ENCODE data around the gene FREY1. TPM values are rescaled to one million over a fixed set of nuclear protein-coding genes. Genes with fewer than 3 reads are reported as not detected.

The FREY1 gene
- total and polyA plus RNA-seq, 2 of the 4 experiments (the other 2 are of a cell fraction), result 0.21 TPM; not detected in 1

DNA sequence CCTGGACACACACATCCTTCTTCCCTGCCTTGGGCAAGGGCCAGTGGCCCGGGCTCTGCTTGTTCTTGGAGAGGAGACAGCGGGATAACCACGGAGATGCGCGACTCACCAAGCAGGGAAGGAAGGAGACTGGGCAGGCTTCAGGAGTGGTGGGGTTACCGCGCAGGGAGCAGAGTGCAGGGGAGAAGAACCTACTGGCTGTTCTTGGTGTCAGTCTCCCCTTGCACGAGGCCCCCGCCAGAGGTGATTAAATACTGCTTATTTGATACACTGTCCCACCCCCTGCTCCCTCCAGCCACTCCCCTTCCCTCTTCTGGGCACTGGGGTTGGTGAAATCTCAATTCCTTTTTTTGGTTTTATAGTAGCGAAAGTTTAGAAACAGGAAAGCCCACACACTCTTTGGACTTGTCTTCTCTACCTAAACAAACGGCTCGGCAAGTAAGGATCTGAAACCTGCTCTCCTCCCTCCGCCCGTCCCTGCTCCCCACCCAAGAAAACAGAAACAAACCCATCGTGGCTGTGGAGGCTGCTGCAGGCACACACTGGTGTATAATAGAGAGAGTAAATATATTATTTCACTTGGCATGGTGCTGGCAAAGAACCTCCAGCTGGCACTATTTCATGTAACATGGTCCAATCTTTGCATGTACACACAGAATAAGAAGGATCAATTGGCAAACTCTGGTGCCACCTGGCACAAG lies 26.2 kb upstream of the FREY1 start:
- in situ Hi-C loops (cut with MboI; ENCODE audit: low sequenced_read_pairs), result no loop called here
- no peak overlapping the region for H4K8ac ChIP-seq (ENCODE audit: low read depth in 2 of 2, low read length in 2 of 2)
- H3K14ac ChIP-seq (replicated peaks; ENCODE audit: low read depth, low read length), result no peak overlapping the region
- H2BK5ac ChIP-seq (ENCODE audit: low read depth, low read length, poor library complexity, severe bottlenecking), result no peak overlapping the region
- H3K4me1 ChIP-seq (ENCODE audit: control insufficient read depth, insufficient read depth, low read length), result no peaks in the 10 kb centered on the region; the same call in 1 of the 2 replicates
- H4K91ac ChIP-seq (ENCODE audit: insufficient read depth, low read depth, low read length), result no peak overlapping the region
- dilution Hi-C loops (cut with HindIII; ENCODE audit: low sequenced_read_pairs, unreplicated experiment), result no loop called here
- H2BK120ac ChIP-seq (ENCODE audit: low read depth, low read length), result no peak overlapping the region
- DNase-seq (peak; percentile 71), ATAC-seq (ENCODE audit: low read depth) (no peak)
- no peaks in the 10 kb centered on the region for H3K79me1 ChIP-seq (ENCODE audit: low read depth in 1 of 2, low read length in 2 of 2)
- H3K27me3 ChIP-seq (ENCODE audit: control insufficient read depth, insufficient read depth, low read length), result no peaks in the 10 kb centered on the region
- no peak overlapping the region for H2AFZ ChIP-seq (replicated peaks; ENCODE audit: low read length, poor library complexity)
- intact Hi-C loops (cut with micrococcal nuclease), result no loop called here
- no peak overlapping the region for H3K4me3 ChIP-seq (ENCODE audit: insufficient read depth, low read depth, low read length)
- H3K4me2 ChIP-seq (ENCODE audit: low read depth, low read length), result no peak overlapping the region
- no peak overlapping the region for H3K23ac ChIP-seq (ENCODE audit: low read depth, low read length)
- no peak overlapping the region for H3K56ac ChIP-seq (ENCODE audit: extremely low read depth, insufficient read depth, low read length)
- H3K27ac ChIP-seq (ENCODE audit: insufficient read depth, low read length), result no peak overlapping the region
- no peak for TF ChIP-seq MAFK (IDR thresholded peaks at IDR 0.05; ENCODE audit: low read depth, low read length)
- TF ChIP-seq FOS (IDR thresholded peaks at IDR 0.05; ENCODE audit: low read depth, low read length), result no peak
- TF ChIP-seq, protein P1, sequence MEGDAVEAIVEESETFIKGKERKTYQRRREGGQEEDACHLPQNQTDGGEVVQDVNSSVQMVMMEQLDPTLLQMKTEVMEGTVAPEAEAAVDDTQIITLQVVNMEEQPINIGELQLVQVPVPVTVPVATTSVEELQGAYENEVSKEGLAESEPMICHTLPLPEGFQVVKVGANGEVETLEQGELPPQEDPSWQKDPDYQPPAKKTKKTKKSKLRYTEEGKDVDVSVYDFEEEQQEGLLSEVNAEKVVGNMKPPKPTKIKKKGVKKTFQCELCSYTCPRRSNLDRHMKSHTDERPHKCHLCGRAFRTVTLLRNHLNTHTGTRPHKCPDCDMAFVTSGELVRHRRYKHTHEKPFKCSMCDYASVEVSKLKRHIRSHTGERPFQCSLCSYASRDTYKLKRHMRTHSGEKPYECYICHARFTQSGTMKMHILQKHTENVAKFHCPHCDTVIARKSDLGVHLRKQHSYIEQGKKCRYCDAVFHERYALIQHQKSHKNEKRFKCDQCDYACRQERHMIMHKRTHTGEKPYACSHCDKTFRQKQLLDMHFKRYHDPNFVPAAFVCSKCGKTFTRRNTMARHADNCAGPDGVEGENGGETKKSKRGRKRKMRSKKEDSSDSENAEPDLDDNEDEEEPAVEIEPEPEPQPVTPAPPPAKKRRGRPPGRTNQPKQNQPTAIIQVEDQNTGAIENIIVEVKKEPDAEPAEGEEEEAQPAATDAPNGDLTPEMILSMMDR (conservative IDR thresholded peaks at IDR 0.05; ENCODE audit: low read depth, low read length), result no peak
- no peak for TF ChIP-seq RAD21 (IDR thresholded peaks at IDR 0.05; ENCODE audit: low read length)
- TF ChIP-seq BHLHE40 (IDR thresholded peaks at IDR 0.05; ENCODE audit: low read depth, low read length), result no peak
- TF ChIP-seq SMC3 (IDR thresholded peaks at IDR 0.05; ENCODE audit: low read depth, low read length), result no peak
- TF ChIP-seq NFE2L2 (IDR thresholded peaks at IDR 0.05; ENCODE audit: low read depth, low read length), result no peak
- TF ChIP-seq POLR2A (IDR thresholded peaks at IDR 0.05; ENCODE audit: low read depth, low read length), result no peak
- TF ChIP-seq MAZ (IDR thresholded peaks at IDR 0.05; ENCODE audit: borderline replicate concordance, low read depth, low read length), result no peak
- no peak for TF ChIP-seq CEBPB (IDR thresholded peaks at IDR 0.05; ENCODE audit: low read depth, low read length)
- TF ChIP-seq MXI1 (IDR thresholded peaks at IDR 0.05; ENCODE audit: borderline replicate concordance, low read depth, low read length), result no peak
- TF ChIP-seq, protein P2, sequence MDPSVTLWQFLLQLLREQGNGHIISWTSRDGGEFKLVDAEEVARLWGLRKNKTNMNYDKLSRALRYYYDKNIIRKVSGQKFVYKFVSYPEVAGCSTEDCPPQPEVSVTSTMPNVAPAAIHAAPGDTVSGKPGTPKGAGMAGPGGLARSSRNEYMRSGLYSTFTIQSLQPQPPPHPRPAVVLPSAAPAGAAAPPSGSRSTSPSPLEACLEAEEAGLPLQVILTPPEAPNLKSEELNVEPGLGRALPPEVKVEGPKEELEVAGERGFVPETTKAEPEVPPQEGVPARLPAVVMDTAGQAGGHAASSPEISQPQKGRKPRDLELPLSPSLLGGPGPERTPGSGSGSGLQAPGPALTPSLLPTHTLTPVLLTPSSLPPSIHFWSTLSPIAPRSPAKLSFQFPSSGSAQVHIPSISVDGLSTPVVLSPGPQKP (IDR thresholded peaks at IDR 0.05; ENCODE audit: borderline replicate concordance, low read depth, low read length), result no peak
- no peak for TF ChIP-seq RCOR1 (IDR thresholded peaks at IDR 0.05; ENCODE audit: insufficient replicate concordance, low read length)
- no peak for TF ChIP-seq USF2 (IDR thresholded peaks at IDR 0.05; ENCODE audit: low read depth, low read length)
- TF ChIP-seq CHD1 (IDR thresholded peaks at IDR 0.05; ENCODE audit: low read depth, low read length), result no peak
- no peak for TF ChIP-seq RFX5 (IDR thresholded peaks at IDR 0.05; ENCODE audit: low read depth, low read length)
- BruUV-seq (replicated peaks), result TSS peak; percentile 81
- no peaks in the 10 kb centered on the region for H3K9me1 ChIP-seq (ENCODE audit: insufficient read depth, low read length)
- no peak overlapping the region for H2AK9ac ChIP-seq (replicated peaks; ENCODE audit: low read depth, low read length, poor library complexity)
- H2BK20ac ChIP-seq (ENCODE audit: low read depth, low read length), result no peak overlapping the region
- peaks cover 51% of the 10 kb centered on the region for H3K36me3 ChIP-seq (ENCODE audit: control insufficient read depth, insufficient read depth, low read length)
- ChIA-PET POLR2A (ENCODE audit: unreplicated experiment) (no interaction called here), CTCF (no interaction called here)
- no peak overlapping the region for H3K9ac ChIP-seq (ENCODE audit: low read depth, low read length)
- no peak overlapping the region for H2AK5ac ChIP-seq (ENCODE audit: low read depth, low read length)
- no peak overlapping the region for H2BK15ac ChIP-seq (ENCODE audit: low read depth, low read length)
- H3K9me3 ChIP-seq (ENCODE audit: control insufficient read depth, insufficient read depth, low read length), result no peaks in the 10 kb centered on the region
- H4K5ac ChIP-seq (ENCODE audit: low read depth, low read length), result no peak overlapping the region
- no peak overlapping the region for H3K4ac ChIP-seq (ENCODE audit: low read depth, low read length)
- no CpG with 5 or more reads among the region's 15 CpGs for WGBS, 2 experiments (ENCODE audit: extremely low coverage in 2 of 2, insufficient read length in 1 of 2)
- peaks cover 7% of the 10 kb centered on the region; the same call in 1 of the 2 replicates for H4K20me1 ChIP-seq (ENCODE audit: insufficient read depth, low read length)
- H3K18ac ChIP-seq (ENCODE audit: low read depth, low read length), result no peak overlapping the region
